Endometrial microvascular endothelial cells (primary cell): ENCODE measurements around the gene TYW1. TPM values are rescaled to one million over a fixed set of nuclear protein-coding genes. Genes with fewer than 3 reads are reported as not detected.
"Not testable (repeated sequence)": the region's sequence is repeated elsewhere in the genome, so short reads cannot be mapped to it uniquely, and the experiment has no call there.

Experiments used
- in situ Hi-C: cut with HindIII; loops from 2 replicates; pipeline ENCODE4 v1.10.0; 2017; ENCODE audit warnings: low sequenced_read_pairs, low pct_unique_long_range_greater_than_20kb; ENCODE audit errors: inconsistent ontology term
- total RNA-seq: library from RNA; depleted of rRNA; stranded (reverse); fragments of >200 nt; gene quantifications from one replicate; pipeline ENCODE4 v1.2.3, GENCODE V29; 2015; ENCODE audit errors: inconsistent ontology term

TYW1 gene
- total RNA-seq, 1 donor from 2014 or later = 22.4 TPM

DNA sequence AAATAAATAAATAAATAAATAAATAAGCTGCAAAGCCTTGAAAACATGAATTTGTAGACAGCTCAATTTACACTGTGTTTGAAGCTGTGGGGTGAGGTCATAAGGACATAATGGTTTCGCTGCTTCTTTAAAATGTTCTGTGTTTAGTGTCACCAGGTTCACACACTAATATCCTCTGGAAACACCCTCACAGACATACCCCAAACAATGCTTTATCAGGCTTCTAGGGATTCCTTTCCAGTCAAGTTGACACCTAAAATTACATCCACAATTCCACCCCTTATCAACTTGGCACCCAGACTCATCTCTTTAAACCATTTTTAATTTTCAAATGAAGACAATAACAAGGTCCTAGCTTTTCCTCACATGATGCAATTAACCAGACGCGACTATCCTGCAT, 7.1 kb upstream of the TYW1 start:
- in situ Hi-C loops = not testable (repeated sequence)

DNA sequence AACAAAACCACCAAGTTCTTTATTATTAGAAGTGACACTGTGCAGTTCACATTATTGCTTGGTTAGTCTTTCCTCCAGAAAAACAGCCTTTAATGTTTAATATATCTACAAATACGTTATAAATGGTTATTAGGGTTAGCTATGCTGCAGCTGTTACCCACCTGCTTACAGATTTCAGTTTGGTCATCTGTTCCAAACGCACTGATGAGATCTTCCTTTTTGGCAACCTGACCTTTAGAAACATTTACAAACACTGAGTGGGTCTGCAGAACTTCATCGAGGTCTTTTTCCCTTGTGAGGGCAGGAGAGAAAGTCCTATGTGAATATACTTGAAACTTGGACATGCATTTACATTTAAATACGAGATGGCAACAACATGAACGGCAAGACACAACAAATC, 2.6 kb upstream of the TYW1 start:
- in situ Hi-C loops = not testable (repeated sequence)

DNA sequence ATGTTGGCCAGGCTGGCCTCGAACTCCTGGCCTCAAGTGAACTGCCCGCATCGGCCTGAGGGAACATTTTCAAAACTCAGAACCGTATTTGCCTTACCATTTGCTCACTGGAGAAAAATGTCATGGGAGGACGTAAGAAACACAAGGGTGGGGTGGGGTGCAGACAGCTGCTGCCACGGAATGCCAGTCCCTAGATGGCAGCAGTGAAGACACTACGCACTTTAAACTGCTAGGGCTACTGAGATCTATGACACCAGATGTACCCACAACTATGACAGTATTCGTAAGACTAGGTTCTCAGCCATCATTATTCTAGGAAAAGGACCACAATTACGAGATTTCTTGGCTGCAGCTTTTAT, 2.0 kb upstream of the TYW1 start:
- in situ Hi-C loops = not testable (repeated sequence)

DNA sequence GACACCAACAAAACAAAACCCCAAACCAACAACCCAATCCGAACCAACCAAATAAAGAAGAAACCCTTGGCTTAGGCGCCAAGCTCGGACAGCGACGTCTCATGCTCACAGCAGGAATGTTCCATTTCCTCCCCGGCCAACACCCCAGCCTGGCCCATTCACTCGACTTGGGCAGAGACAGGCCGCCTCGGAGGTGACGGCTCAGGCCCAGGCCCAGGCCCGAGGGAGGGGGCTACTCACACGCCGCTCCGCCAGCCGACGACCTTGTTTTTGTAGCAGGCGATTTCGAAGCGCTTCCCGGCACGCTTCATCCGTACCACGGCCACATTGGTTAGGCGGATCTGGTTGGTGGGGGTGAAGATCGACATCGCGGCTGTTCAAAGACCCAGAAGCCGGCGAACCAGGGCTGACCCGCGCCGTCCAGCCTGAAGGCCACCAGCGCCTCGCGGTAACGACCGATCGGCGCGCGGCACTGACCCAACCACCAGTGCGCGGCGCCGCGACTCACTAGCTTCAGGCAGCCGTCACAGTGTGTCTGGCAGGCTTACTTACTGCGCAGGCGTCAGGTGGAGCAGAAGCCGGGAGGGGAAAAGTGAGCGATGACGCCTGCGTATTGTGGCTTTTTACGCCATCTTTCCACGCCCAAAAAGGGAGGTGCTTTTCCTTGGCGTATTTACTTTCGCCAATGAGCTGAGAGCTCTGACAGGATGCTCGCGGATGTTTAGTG, 1.4 kb upstream of the TYW1 start, which contains the start of gene SBDS:
TSS of gene SBDS (minus strand) at position 537 of the 727 bp plus-strand sequence. CDS start at position 368, 169 bp downstream.
- in situ Hi-C loops = not testable (repeated sequence)

DNA sequence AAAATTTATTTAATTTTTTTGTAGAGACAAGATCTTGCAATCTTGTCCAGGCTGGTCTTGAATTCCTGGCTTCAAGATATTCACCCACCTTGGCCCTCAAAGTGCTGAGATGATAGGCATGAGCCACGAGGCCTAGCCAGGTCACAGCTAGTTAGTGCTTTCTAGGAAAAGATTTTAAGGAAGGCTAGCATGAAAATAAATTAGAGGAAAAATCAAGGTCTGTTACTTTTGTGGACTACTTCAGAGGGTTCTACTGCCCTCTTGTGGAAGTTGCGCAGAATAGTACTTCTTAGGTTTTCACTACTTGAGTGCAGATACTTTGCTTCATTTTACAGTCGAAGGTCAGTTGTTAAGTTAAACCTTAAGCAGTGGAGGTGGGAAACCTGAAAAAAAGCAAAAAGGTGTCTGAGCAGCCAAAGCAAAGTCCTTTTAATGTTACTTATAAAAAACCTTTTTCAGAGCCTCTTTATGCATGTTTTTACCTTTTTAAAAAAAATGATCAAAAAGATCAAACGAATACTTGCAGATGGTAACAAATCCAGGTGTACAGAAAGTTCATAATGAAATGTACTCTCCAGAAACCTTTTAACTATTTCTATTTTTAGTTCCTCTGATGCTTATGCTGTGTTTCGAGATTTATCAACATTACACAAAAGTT, 4.1 kb downstream of the TYW1 start:
- in situ Hi-C loops = not testable (repeated sequence)

DNA sequence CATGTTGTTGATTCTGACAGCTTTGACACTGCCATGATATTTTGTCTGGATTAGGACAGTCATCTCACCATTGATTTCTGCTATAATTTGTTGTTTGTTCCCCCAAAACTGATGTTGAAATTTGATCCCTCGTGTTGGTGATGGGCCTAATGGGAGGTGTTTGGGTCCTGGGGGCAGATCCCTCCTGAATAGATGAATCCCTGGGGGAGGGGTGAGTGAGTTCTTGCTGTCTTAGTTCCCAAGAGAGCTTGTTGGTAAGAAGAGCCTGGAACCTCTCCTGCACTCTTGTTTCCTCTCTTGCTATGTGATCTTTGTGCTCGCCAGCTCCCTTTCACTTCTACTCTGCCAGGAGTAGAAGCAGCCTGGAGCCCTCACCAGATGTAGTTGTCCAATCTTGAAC, 7.5 kb downstream of the TYW1 start:
- in situ Hi-C loops = not testable (repeated sequence)

DNA sequence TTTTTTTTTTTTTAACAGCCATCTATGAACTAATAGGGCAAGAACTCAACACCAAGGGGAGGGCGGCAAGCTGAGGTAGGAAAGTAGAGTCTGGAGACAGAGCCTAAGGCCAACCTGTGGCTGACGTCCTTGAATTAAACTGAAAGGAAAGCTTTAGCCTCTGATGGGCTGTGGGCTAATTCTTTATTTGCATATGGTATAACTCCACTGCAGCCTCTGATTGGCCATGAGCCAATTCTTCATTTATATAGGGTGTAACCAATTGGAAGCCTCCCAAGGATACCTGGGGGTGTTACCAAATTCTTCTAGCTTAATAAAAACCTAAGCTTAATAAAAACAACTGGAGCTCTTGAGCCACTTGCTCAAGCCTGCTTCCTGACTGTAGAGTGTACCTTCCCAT, 10.3 kb downstream of the TYW1 start:
- in situ Hi-C loops = no loop called here

DNA sequence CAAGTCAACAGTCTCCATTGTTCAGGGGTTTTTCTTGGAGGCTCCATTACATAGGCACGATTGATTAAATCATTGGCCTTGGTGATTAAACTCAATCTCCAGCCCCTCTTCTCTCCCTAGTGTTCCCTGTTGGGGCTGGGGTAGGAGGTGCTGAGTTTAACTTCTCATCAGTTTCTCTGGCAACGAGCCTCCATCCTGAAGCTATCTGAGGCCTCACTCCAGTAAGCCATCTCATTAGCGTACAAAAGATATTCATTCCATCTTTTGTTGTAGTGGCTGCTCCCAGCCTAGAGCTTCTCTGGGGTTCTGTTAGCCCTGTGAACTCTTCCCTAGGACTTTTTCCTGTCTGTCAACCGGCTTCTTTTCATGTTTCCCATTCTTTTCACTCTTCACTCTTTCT, 11.6 kb downstream of the TYW1 start:
- in situ Hi-C loops = no loop called here

DNA sequence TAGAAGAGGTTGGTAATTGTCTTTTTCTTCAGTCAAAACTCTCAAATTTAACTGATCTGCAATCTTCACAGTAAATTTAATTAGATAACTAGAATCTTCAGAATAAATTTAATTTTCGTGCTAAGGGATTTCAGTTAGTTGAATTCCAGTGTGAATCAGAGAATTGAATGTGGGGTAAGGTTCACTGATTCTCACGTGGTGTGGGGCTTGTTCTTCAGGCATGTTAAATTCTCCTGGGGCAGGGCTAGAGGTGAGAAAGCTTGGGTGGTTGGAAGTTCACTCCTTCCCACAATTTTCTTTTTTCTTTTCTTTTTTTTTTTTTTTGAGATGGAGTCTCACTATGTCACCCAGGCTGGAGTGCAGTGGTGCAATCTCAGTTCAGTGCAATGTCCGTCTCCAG, 13.0 kb downstream of the TYW1 start:
- in situ Hi-C loops = not testable (repeated sequence)

DNA sequence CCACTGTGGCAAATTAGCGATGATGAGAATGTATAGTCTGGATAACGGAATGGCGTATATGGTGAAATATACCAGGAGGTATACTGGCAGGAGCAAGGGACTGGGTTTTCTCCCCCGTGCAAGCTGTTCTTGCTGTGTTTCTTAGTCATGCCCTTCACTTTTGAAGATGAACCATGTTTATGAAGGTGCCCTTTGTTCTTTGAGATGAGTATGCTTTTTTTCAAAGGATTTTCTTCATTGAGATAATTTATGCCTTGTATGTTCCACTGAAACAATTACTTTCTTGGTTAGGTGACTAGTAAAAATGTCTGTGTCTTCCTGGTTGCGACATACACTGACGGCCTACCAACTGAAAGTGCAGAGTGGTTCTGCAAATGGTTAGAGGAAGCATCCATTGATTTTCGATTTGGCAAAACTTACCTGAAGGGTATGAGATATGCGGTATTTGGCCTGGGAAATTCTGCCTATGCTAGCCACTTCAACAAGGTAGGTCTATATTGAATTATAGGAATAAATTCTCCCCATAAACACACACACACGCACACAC, 17.5 kb downstream of the TYW1 start:
- in situ Hi-C loops = not testable (repeated sequence)

DNA sequence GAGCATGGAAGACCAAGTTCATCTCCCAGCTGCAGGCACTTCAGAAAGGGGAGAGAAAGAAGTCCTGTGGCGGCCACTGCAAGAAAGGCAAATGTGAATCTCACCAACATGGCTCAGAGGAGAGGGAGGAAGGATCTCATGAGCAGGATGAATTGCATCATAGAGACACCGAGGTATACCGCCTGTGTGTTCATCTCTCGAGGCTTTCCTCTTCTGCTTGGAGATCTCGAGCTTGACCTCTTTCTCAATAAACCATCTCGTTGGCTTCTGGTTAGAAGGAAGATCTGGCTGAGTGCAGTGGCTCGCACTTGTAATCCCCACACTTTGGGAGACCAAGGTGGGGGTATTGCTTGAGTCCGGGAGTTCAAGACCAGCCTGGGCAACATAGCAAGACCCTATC, 21.3 kb downstream of the TYW1 start:
- in situ Hi-C loops = not testable (repeated sequence)

DNA sequence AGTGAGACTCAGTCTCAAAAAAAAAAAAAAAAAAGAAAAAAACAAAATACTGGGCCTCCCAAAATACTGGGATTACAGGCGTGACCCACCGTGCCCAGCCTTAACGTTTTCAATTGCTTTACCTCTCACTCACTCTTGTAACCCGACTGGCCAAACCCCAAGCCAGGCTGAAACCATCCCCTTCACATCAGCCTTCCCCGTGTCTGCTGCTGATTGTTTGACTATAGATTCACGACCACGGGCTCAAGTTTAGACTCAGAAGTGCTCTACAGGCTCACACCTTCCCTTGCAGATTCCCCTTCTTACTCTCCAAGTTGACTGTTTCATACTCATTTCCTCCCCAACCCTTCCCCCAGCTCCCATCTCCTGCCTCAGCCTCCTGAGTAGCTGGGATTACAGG, 22.3 kb downstream of the TYW1 start:
- in situ Hi-C loops = no loop called here

DNA sequence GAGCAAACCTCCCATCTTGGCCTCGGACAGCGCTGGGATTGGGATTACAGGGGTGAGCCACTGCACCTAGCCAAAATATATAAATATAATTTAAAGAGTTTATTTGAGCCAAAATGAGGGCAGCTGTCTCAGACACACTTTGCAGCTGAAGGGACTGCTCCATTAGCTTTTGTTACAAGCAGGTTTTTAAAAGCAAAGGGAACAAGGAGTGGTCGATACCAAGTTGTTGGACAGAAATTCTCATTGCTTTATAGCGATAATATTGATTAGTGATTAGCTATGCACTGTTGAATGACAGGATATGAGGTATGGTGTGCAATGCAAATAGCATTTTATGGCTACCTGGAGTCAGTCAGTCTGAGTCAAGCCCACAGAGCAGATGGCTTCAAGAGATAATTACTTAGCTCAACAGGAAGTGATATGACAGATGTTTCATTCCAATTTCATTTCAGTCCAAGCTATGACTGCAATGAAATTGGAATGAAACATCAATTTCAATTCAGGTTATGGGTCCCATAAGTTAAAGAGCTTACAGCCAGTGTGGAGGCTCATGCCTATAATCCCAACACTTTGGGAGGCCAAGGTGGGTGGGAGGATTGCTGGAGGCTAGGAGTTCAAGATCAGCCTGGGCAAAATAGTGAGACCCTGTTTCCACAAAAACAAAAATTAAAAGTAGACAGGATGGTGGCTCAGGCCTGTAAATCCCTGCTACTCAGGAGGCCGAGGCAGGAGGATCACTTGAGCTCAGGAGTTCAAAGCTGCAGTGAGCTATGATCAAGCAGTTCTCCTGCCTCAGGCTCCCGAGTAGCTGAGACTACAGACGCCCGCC, 23.1 kb downstream of the TYW1 start:
- in situ Hi-C loops = no loop called here

DNA sequence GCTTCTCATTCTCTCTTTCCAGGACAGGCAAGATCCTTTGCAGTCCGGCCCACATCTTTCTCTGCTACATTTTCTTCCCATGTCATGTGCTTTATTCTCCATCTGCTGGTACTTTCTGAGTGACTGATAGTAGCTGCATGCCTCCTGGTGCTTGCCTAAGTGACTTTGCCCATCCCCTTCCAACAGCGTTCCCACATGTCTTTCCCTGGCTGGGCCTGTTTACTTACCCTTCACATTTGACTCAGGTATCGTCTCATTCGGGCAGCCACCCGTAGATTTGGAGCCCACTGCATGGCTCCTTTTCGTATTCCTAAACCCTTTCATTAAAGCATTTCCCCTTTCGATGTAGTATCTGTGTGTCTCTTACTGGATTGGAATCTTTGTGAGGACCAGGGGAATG, 24.6 kb downstream of the TYW1 start:
- in situ Hi-C loops = no loop called here

DNA sequence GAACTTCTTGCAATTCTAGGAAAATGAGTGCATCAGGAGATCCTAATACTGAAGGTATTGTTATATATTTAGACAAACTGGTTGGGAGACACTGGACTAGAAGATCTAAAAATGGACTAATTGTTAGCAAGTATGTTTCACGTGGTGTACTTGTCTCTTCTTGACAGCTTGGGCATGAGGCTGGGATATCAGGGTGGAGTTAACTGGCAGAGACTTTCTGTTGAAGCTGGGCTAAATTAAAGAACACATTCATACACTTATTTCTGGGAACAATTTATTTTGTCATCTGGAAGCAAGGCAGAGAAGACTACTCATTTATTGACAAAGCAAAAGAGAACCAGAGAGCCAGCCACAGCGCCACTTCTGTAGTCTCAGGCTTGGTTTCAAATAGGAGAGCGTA, 25.9 kb downstream of the TYW1 start:
- in situ Hi-C loops = no loop called here

DNA sequence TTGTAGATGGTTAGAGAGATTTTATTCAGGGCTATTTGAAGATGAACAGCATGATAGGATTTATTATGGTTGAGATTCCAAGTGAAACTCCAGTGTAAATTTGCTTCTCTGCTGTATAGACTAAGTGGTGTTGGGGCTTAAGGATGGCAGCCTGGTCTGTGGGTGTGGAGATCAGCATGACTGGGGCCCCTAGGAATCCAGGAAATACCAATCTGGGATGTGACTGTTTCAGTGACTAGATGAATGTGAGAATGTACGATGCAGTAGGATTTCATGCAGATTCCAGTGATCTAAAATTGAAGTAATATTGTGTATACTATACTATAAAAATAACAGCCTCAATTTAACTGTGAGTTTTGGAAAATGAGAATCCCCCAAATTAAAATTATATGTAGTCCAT, 28.8 kb downstream of the TYW1 start:
- in situ Hi-C loops = not testable (repeated sequence)

DNA sequence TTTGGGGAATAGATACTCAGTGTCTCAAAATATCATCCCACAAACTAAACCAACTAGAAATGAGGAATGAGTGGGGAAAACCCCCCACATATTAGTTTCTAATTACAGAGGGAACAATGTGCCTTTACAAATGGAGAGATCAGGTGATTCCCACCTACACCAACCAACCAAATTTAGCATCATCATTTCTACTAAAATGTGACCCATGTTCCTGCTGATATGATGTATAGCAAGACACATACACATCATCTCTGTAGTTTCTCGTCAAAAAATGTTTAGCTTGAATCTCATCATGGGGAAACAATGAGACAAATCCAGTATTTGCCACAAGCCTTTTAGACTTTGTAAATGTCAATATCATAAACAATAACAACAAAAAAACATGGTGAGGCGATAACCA, 35.1 kb downstream of the TYW1 start:
- in situ Hi-C loops = not testable (repeated sequence)

DNA sequence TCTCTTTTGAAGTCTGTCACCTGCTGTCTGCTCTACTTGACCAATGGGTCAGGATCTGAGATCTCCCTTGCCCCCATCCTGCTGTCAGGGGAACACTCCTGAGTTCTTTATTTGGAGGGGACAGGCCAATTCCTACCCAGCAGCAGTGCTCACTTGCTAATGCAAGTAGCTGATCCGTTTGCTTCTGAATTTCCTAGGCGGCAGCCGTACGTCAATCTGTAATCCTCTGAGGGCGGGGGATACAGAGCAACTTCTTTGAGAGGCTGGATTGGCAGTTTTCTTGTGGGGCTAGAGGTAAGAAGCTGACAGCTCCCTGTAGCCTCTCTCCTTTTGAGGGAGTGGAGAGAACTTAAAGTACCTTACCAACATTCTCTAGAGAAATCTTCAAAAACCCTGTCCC, 36.6 kb downstream of the TYW1 start:
- in situ Hi-C loops = no loop called here
